ENCODE data around the gene RUBCNL. TPM values are rescaled to one million over a fixed set of nuclear protein-coding genes. Genes with fewer than 3 reads are reported as not detected.

RUBCNL gene
- total RNA-seq, 2 donors from 2014 or later: 8.9 to 17.3 TPM

GRCh38 chr13:46324976-46325375 lies 62.1 kb downstream of the RUBCNL start:
- peaks cover 0 to 2% of the 10 kb centered on the region in 2 donors for H3K36me3 Mint-ChIP-seq (ENCODE audit: insufficient read depth in 2 of 2)
- no peaks in the 10 kb centered on the region for H3K27me3 Mint-ChIP-seq (ENCODE audit: low read depth)
- H3K4me1 Mint-ChIP-seq (ENCODE audit: low read depth): peaks cover 32% of the 10 kb centered on the region
- H3K9me3 Mint-ChIP-seq: no peaks in the 10 kb centered on the region
- H3K27ac Mint-ChIP-seq: no peak overlapping the region
- ATAC-seq (replicated peaks in 1 of 2) (no peak), DNase-seq (no peak)
- H3K4me3 Mint-ChIP-seq: no peak overlapping the region

GRCh38 chr13:46321494-46322225 lies 65.4 kb downstream of the RUBCNL start:
- peak; percentile 73 to 77 for DNase-seq
- Mint-ChIP-seq H3K4me3 (peak overlapping the region; percentile 77 to 92), H3K27me3 (ENCODE audit: low read depth) (no peaks in the 10 kb centered on the region), H3K9me3 (no peaks in the 10 kb centered on the region), H3K4me1 (ENCODE audit: low read depth) (peaks cover 41% of the 10 kb centered on the region), H3K36me3 (ENCODE audit: insufficient read depth in 2 of 2) (peaks cover 2% of the 10 kb centered on the region in 2 donors), H3K27ac (peak overlapping the region; percentile 97)
- ATAC-seq (replicated peaks in 1 of 2): peak; percentile 89 to 90

GRCh38 chr13:46320821-46321220 lies 66.2 kb downstream of the RUBCNL start:
- Mint-ChIP-seq H3K36me3 (ENCODE audit: insufficient read depth in 2 of 2) (peaks cover 2 to 4% of the 10 kb centered on the region in 2 donors), H3K27ac (peak overlapping the region; percentile 97), H3K4me1 (ENCODE audit: low read depth) (peaks cover 43% of the 10 kb centered on the region), H3K27me3 (ENCODE audit: low read depth) (no peaks in the 10 kb centered on the region), H3K4me3 (peak overlapping the region; percentile 77 to 92), H3K9me3 (no peaks in the 10 kb centered on the region)
- ATAC-seq (replicated peaks in 1 of 2) (peak; percentile 35 to 40), DNase-seq (no peak)

GRCh38 chr13:46320406-46320805 lies 66.6 kb downstream of the RUBCNL start:
- Mint-ChIP-seq H3K4me3 (peak overlapping the region; percentile 77 to 92), H3K27me3 (ENCODE audit: low read depth) (no peaks in the 10 kb centered on the region), H3K36me3 (ENCODE audit: insufficient read depth in 2 of 2) (peaks cover 5 to 8% of the 10 kb centered on the region in 2 donors), H3K4me1 (ENCODE audit: low read depth) (peaks cover 47% of the 10 kb centered on the region), H3K9me3 (peaks cover 1% of the 10 kb centered on the region in 2 donors), H3K27ac (peak overlapping the region; percentile 69)
- DNase-seq: peak in 1 of 2 donors; percentile 25
- ATAC-seq (replicated peaks in 1 of 2): peak; percentile 33 to 37

GRCh38 chr13:46318986-46319385 lies 68.1 kb downstream of the RUBCNL start:
- Mint-ChIP-seq H3K4me1 (ENCODE audit: low read depth) (peaks cover 60% of the 10 kb centered on the region), H3K9me3 (peaks cover 1 to 4% of the 10 kb centered on the region in 2 donors), H3K27me3 (ENCODE audit: low read depth) (no peaks in the 10 kb centered on the region), H3K36me3 (ENCODE audit: insufficient read depth in 2 of 2) (peaks cover 13 to 17% of the 10 kb centered on the region in 2 donors), H3K27ac (peak overlapping the region; percentile 84), H3K4me3 (peak overlapping the region in 1 of 2 donors; percentile 71)
- ATAC-seq (replicated peaks in 1 of 2) (no peak), DNase-seq (no peak)

- Mint-ChIP-seq H3K4me3 (peak overlapping the region in 1 of 2 donors; percentile 4), H3K36me3 (ENCODE audit: insufficient read depth in 2 of 2) (peaks cover 18 to 22% of the 10 kb centered on the region in 2 donors), H3K9me3 (peaks cover 1 to 7% of the 10 kb centered on the region in 2 donors), H3K4me1 (ENCODE audit: low read depth) (peaks cover 65% of the 10 kb centered on the region), H3K27me3 (ENCODE audit: low read depth) (no peaks in the 10 kb centered on the region), H3K27ac (no peak overlapping the region)
- no peak for DNase-seq
- ATAC-seq (replicated peaks in 1 of 2): no peak
Measured at GRCh38 chr13:46317120-46317519, 69.9 kb downstream of the RUBCNL start.

GRCh38 chr13:46315491-46316075 lies 71.5 kb downstream of the RUBCNL start:
- ATAC-seq (replicated peaks in 1 of 2) (peak; percentile 90 to 93), DNase-seq (peak; percentile 53 to 58)
- Mint-ChIP-seq H3K9me3 (peaks cover 1 to 7% of the 10 kb centered on the region in 2 donors), H3K27me3 (ENCODE audit: low read depth) (no peaks in the 10 kb centered on the region), H3K27ac (peak overlapping the region; percentile 68), H3K4me1 (ENCODE audit: low read depth) (peaks cover 52% of the 10 kb centered on the region), H3K4me3 (peak overlapping the region; percentile 0 to 18), H3K36me3 (ENCODE audit: insufficient read depth in 2 of 2) (peaks cover 22 to 28% of the 10 kb centered on the region in 2 donors)

GRCh38 chr13:46315036-46315435 lies 72.0 kb downstream of the RUBCNL start:
- Mint-ChIP-seq H3K4me1 (ENCODE audit: low read depth) (peaks cover 52% of the 10 kb centered on the region), H3K9me3 (peaks cover 3 to 8% of the 10 kb centered on the region in 2 donors), H3K27ac (peak overlapping the region; percentile 68), H3K36me3 (ENCODE audit: insufficient read depth in 2 of 2) (peaks cover 26 to 31% of the 10 kb centered on the region in 2 donors), H3K27me3 (ENCODE audit: low read depth) (no peaks in the 10 kb centered on the region), H3K4me3 (no peak overlapping the region)
- DNase-seq: no peak
- no peak for ATAC-seq (replicated peaks in 1 of 2)

GRCh38 chr13:46314587-46314986 lies 72.5 kb downstream of the RUBCNL start:
- H3K4me1 Mint-ChIP-seq (ENCODE audit: low read depth): peaks cover 53% of the 10 kb centered on the region
- DNase-seq: no peak
- ATAC-seq (replicated peaks in 1 of 2): no peak
- peaks cover 29 to 35% of the 10 kb centered on the region in 2 donors for H3K36me3 Mint-ChIP-seq (ENCODE audit: insufficient read depth in 2 of 2)
- H3K9me3 Mint-ChIP-seq: peaks cover 5 to 12% of the 10 kb centered on the region in 2 donors
- no peaks in the 10 kb centered on the region for H3K27me3 Mint-ChIP-seq (ENCODE audit: low read depth)
- peak overlapping the region; percentile 77 for H3K27ac Mint-ChIP-seq
- peak overlapping the region in 1 of 2 donors; percentile 44 for H3K4me3 Mint-ChIP-seq

- Mint-ChIP-seq H3K4me3 (peak overlapping the region; percentile 45 to 79), H3K9me3 (peaks cover 5 to 15% of the 10 kb centered on the region in 2 donors), H3K27me3 (ENCODE audit: low read depth) (no peaks in the 10 kb centered on the region), H3K4me1 (ENCODE audit: low read depth) (peaks cover 44% of the 10 kb centered on the region), H3K36me3 (ENCODE audit: insufficient read depth in 2 of 2) (peaks cover 31 to 39% of the 10 kb centered on the region in 2 donors), H3K27ac (peak overlapping the region; percentile 90)
- no peak for DNase-seq
- ATAC-seq (replicated peaks in 1 of 2): no peak
Measured at GRCh38 chr13:46313432-46314257, 73.4 kb downstream of the RUBCNL start.

- no peak for ATAC-seq (replicated peaks in 1 of 2)
- H3K27ac Mint-ChIP-seq: no peak overlapping the region
- H3K4me3 Mint-ChIP-seq: no peak overlapping the region
- H3K27me3 Mint-ChIP-seq (ENCODE audit: low read depth): no peaks in the 10 kb centered on the region
- peaks cover 5 to 15% of the 10 kb centered on the region in 2 donors for H3K9me3 Mint-ChIP-seq
- no peak for DNase-seq
- H3K36me3 Mint-ChIP-seq (ENCODE audit: insufficient read depth in 2 of 2): peaks cover 31 to 39% of the 10 kb centered on the region in 2 donors
- H3K4me1 Mint-ChIP-seq (ENCODE audit: low read depth): peaks cover 41% of the 10 kb centered on the region
Measured at GRCh38 chr13:46313024-46313423, 74.0 kb downstream of the RUBCNL start.

GRCh38 chr13:46311217-46311616 lies 75.8 kb downstream of the RUBCNL start:
- DNase-seq: no peak
- Mint-ChIP-seq H3K4me1 (ENCODE audit: low read depth) (peaks cover 43% of the 10 kb centered on the region), H3K27ac (no peak overlapping the region), H3K9me3 (peaks cover 5 to 15% of the 10 kb centered on the region in 2 donors), H3K4me3 (no peak overlapping the region), H3K36me3 (ENCODE audit: insufficient read depth in 2 of 2) (peaks cover 31 to 39% of the 10 kb centered on the region in 2 donors), H3K27me3 (ENCODE audit: low read depth) (no peaks in the 10 kb centered on the region)
- no peak for ATAC-seq (replicated peaks in 1 of 2)

All from activated T-cell treated with anti-CD3 and anti-CD28 coated beads, Interleukin-2, amount 50 U/mL, for 72 hours (primary cell).